ENCODE results near the gene BLZF1.

BLZF1 gene

GRCh38 chr1:169347688-169348382, 20.2 kb upstream of the BLZF1 start:
- Histone ChIP-seq H3K4me2 (no peak overlapping the region), H3K36me3 (ENCODE audit: insufficient read depth) (no peaks in the 10 kb centered on the region), H3K9ac (no peak overlapping the region), H2AFZ (ENCODE audit: low read depth) (no peak overlapping the region), H4K20me1 (ENCODE audit: insufficient read depth) (no peaks in the 10 kb centered on the region), H3K4me3 (IDR thresholded peaks at IDR 0.05; ENCODE audit: insufficient read depth, low read depth, low read length) (no peak overlapping the region), H3K4me1 (ENCODE audit: low read depth, poor library complexity, severe bottlenecking) (no peaks in the 10 kb centered on the region), H3K27ac (no peak overlapping the region), H3K79me2 (ENCODE audit: insufficient read depth, low read depth) (no peaks in the 10 kb centered on the region), H3K27me3 (ENCODE audit: insufficient read depth, low read depth) (no peaks in the 10 kb centered on the region)
- TF ChIP-seq CTCF (conservative IDR thresholded peaks at IDR 0.05; ENCODE audit: low read depth, low read length) = no peak

GRCh38 chr1:169348383-169349036, 19.5 kb upstream of the BLZF1 start:
- H3K27ac ChIP-seq = no peak overlapping the region
- TF ChIP-seq CTCF (conservative IDR thresholded peaks at IDR 0.05; ENCODE audit: low read depth, low read length) = peak; percentile 97
- no peaks in the 10 kb centered on the region for H3K79me2 ChIP-seq (ENCODE audit: insufficient read depth, low read depth)

GRCh38 chr1:169360415-169360814, 7.6 kb upstream of the BLZF1 start:
- H3K4me2 ChIP-seq = no peak overlapping the region
- H3K79me2 ChIP-seq (ENCODE audit: insufficient read depth, low read depth) = no peaks in the 10 kb centered on the region
- no peak overlapping the region for H3K4me3 ChIP-seq (IDR thresholded peaks at IDR 0.05; ENCODE audit: insufficient read depth, low read depth, low read length)
- H3K27me3 ChIP-seq (ENCODE audit: insufficient read depth, low read depth) = no peaks in the 10 kb centered on the region
- no peak overlapping the region for H3K27ac ChIP-seq
- H2AFZ ChIP-seq (ENCODE audit: low read depth) = no peak overlapping the region
- H3K36me3 ChIP-seq (ENCODE audit: insufficient read depth) = no peaks in the 10 kb centered on the region
- peaks cover 6% of the 10 kb centered on the region for H3K4me1 ChIP-seq (ENCODE audit: low read depth, poor library complexity, severe bottlenecking)
- TF ChIP-seq CTCF (conservative IDR thresholded peaks at IDR 0.05; ENCODE audit: low read depth, low read length) = no peak
- no peak overlapping the region for H3K9ac ChIP-seq
- H4K20me1 ChIP-seq (ENCODE audit: insufficient read depth) = no peaks in the 10 kb centered on the region

More at GRCh38 chr1:169348383-169349036, 19.5 kb upstream of the BLZF1 start:
- no peak overlapping the region for H3K4me3 ChIP-seq (IDR thresholded peaks at IDR 0.05; ENCODE audit: insufficient read depth, low read depth, low read length)
- no peak overlapping the region for H2AFZ ChIP-seq (ENCODE audit: low read depth)
- no peak overlapping the region for H3K9ac ChIP-seq
- H3K4me1 ChIP-seq (ENCODE audit: low read depth, poor library complexity, severe bottlenecking) = no peaks in the 10 kb centered on the region
- H4K20me1 ChIP-seq (ENCODE audit: insufficient read depth) = no peaks in the 10 kb centered on the region
- H3K4me2 ChIP-seq = no peak overlapping the region
- no peaks in the 10 kb centered on the region for H3K27me3 ChIP-seq (ENCODE audit: insufficient read depth, low read depth)
- no peaks in the 10 kb centered on the region for H3K36me3 ChIP-seq (ENCODE audit: insufficient read depth)

DNA sequence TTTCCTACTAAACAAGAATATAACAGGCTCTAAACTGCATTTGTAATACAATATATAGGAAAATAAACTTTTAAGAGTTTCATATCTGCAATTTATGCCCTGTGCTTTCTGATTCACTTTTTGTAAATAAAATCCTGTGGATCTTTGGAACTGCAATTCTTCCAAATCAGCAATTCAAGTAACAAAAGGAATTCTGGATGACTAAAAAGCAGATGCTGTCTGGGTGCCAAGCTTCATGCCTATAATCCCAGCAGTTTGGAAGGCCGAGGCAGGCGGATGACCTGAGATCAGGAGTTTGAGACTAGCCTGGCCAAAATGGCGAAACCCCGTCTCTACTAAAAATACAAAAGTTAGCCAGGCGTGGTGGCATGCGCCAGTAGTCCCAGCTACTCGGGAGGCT, 6.7 kb upstream of the BLZF1 start:
- Histone ChIP-seq H3K36me3 (ENCODE audit: insufficient read depth) (no peaks in the 10 kb centered on the region), H3K9ac (no peak overlapping the region), H3K79me2 (ENCODE audit: insufficient read depth, low read depth) (no peaks in the 10 kb centered on the region), H3K4me2 (no peak overlapping the region), H2AFZ (ENCODE audit: low read depth) (no peak overlapping the region), H3K27ac (no peak overlapping the region), H4K20me1 (ENCODE audit: insufficient read depth) (no peaks in the 10 kb centered on the region), H3K27me3 (ENCODE audit: insufficient read depth, low read depth) (no peaks in the 10 kb centered on the region), H3K4me3 (IDR thresholded peaks at IDR 0.05; ENCODE audit: insufficient read depth, low read depth, low read length) (no peak overlapping the region), H3K4me1 (ENCODE audit: low read depth, poor library complexity, severe bottlenecking) (peaks cover 6% of the 10 kb centered on the region)
- no peak for TF ChIP-seq CTCF (conservative IDR thresholded peaks at IDR 0.05; ENCODE audit: low read depth, low read length)
